ENCODE data around the gene HMGB1. TPM values are rescaled to one million over a fixed set of nuclear protein-coding genes. Genes with fewer than 3 reads are reported as not detected.
A peak's percentile ranks its signal among the peaks of the same experiment; 100 is the strongest.

HMGB1 gene
- total RNA-seq, 4 donors from 2014 or later: 93.5 to 280 (median 154) TPM

- Histone ChIP-seq H3K4me3 (no peak overlapping the region), H3K9me3 (no peaks in the 10 kb centered on the region), H3K36me3 (no peaks in the 10 kb centered on the region), H3K4me1 (peaks cover 0 to 8% (median 3%) of the 10 kb centered on the region in 4 donors), H3K27me3 (no peaks in the 10 kb centered on the region), H3K27ac (no peak overlapping the region)
- no peak for DNase-seq
- no peak for TF ChIP-seq CTCF (IDR thresholded peaks at IDR 0.05)
- no peak for TF ChIP-seq POLR2A (IDR thresholded peaks at IDR 0.05)
Measured at GRCh38 chr13:30410705-30411125, 55.0 kb downstream of the HMGB1 start.

GRCh38 chr13:30409886-30410704 is 55.6 kb downstream of the HMGB1 start:
- Histone ChIP-seq H3K4me3 (no peak overlapping the region), H3K27ac (peak overlapping the region in 1 of 4 donors; percentile 76), H3K4me1 (peaks cover 0 to 8% (median 3%) of the 10 kb centered on the region in 4 donors), H3K9me3 (no peaks in the 10 kb centered on the region), H3K27me3 (no peaks in the 10 kb centered on the region), H3K36me3 (no peaks in the 10 kb centered on the region)
- no peak for DNase-seq
- TF ChIP-seq POLR2A (IDR thresholded peaks at IDR 0.05): no peak
- TF ChIP-seq CTCF (IDR thresholded peaks at IDR 0.05): no peak

GRCh38 chr13:30408319-30409101 is 57.2 kb downstream of the HMGB1 start:
- DNase-seq: peak; percentile 91 to 98 (median 98)
- Histone ChIP-seq H3K9me3 (no peaks in the 10 kb centered on the region), H3K4me3 (peak overlapping the region; percentile 8 to 44 (median 28)), H3K4me1 (peaks cover 0 to 8% (median 3%) of the 10 kb centered on the region in 4 donors), H3K36me3 (no peaks in the 10 kb centered on the region), H3K27ac (peak overlapping the region; percentile 66 to 76 (median 72)), H3K27me3 (no peaks in the 10 kb centered on the region)
- peak in 1 of 2 donors; percentile 14 for TF ChIP-seq POLR2A (IDR thresholded peaks at IDR 0.05)
- TF ChIP-seq CTCF (IDR thresholded peaks at IDR 0.05): peak; percentile 77 to 91 (median 86)

GRCh38 chr13:30406779-30407416 is 58.8 kb downstream of the HMGB1 start:
- no peaks in the 10 kb centered on the region for H3K36me3 ChIP-seq
- no peak for DNase-seq
- no peak overlapping the region for H3K27ac ChIP-seq
- no peaks in the 10 kb centered on the region for H3K9me3 ChIP-seq
- no peaks in the 10 kb centered on the region for H3K27me3 ChIP-seq
- no peak overlapping the region for H3K4me3 ChIP-seq
- TF ChIP-seq POLR2A (IDR thresholded peaks at IDR 0.05) (no peak), CTCF (IDR thresholded peaks at IDR 0.05) (no peak)
- H3K4me1 ChIP-seq: peaks cover 0 to 8% (median 3%) of the 10 kb centered on the region in 4 donors

Other genes starting within 250 kb of the HMGB1 start
- gene KATNAL1, start 158.4 kb downstream of the HMGB1 start, total RNA-seq: 10 to 100 TPM in 2 of 4 donors, 1 to 10 TPM in 2; 2.7 to 25.6 (median 13.0) TPM
- gene UBE2L5, start 43.4 kb downstream of the HMGB1 start, total RNA-seq: not detected
- gene USPL1, start 152.0 kb upstream of the HMGB1 start, total RNA-seq: 10 to 100 TPM; 18.1 to 42.9 (median 21.7) TPM

All from Peyer's patch (tissue), 4 donors.